NCI-H2081 (cell line): ENCODE measurements around the gene PRRX2.
"Not testable (repeated sequence)": the region's sequence is repeated elsewhere in the genome, so short reads cannot be mapped to it uniquely, and the experiment has no call there.

Experiments used
- DNase-seq, 2 experiments: peaks; one replicate each; lab custom pipeline; 2025; lab: John Stamatoyannopoulos, UW

PRRX2 gene

DNA sequence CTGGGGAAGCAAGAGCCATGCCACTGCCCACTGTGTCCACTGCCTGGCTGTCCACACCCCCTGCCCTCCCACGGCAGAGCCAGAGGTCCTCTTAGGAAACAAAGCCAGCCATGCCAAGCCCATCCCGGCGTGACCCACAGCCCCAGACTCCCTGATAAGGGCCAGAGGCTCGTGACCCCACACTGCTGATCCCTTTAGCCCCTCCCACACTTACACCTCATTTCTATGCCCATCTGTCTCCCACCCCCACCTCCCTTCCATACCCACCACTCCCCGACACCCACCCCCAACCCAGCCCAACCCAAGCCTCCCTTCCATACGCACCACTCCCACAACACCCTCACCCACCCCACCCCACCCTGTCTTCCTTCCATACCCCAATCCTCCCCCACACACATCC lies 70.1 kb downstream of the PRRX2 start:
- no peak for DNase-seq

DNA sequence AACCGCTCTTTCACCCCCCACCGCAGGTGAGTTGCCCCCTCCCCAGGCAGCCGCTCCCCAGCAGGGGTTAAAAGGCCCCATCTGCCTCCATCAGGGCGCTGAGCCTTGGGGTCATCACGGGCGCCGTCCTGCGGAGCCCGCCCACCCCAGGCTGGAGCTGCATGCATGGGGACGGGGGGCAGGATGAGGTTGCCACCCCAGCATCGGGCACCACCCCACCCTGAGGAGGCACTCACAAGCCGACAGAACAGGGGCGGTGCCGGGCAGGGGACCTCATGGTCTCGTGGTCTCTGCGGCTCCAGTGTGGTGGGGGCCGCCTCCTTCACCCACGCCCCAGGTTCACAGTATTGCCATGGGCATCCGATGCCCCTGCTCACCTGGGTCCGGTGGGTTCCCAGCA lies 70.9 kb downstream of the PRRX2 start:
- no peak for DNase-seq

DNA sequence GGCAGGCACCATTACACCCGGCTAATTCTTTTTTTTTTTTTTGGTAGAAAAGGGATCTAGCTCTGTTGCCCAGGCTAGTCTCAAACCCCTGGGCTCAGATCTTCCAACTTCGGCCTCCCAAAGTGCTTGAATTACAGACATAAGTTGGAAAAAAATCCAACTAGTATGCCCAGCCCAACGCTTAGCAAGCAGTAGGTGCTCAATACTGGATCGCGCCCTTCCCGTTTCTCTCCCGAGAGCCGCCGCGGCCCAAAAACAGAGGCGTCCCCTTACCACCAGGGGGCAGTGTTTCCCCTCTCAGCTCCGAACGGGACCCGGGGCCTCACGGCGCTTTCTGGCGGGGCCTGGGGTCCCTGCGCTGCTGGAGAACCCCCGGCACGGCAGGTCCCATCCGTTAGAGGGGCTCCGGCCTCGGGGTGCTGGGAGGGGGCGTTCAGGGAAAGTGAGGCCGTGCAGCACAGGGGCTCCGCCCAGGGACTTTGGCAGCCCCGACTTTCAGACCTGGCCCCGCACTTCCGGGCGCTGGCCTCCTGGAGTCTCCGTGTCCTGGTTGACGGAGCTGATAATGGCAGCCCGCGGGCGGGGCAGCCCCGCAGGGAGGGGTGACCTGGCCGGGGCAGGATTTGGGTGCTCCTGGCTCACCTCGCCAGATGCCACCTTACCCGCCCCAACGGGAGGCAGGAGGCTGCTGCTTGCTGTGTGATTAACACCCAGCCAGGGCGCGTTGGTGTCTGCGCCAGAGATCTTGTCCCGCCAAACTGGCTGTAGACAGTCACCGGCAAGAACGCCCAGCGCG lies 72.2 kb downstream of the PRRX2 start:
- DNase-seq = peak; percentile 71 to 81

DNA sequence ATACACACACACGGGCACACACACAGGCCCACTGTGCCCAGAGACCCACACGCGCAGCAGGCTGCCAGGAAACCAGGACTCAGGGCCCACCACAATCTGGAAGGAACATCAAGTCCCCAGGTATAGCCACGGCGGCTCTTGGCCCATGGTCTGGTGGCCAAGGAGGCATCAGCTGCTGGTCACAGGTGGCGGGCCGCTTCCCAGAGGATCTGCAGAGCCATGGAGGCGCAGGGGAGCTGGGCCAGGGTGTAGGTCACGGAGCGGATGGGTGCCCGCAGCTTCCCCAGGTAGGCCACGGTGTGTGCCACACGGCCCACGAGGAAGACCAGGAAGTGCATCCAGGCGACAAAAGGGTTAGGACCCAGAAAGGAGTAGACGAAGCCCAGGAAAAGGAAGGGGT lies 74.0 kb downstream of the PRRX2 start:
- DNase-seq = no peak

DNA sequence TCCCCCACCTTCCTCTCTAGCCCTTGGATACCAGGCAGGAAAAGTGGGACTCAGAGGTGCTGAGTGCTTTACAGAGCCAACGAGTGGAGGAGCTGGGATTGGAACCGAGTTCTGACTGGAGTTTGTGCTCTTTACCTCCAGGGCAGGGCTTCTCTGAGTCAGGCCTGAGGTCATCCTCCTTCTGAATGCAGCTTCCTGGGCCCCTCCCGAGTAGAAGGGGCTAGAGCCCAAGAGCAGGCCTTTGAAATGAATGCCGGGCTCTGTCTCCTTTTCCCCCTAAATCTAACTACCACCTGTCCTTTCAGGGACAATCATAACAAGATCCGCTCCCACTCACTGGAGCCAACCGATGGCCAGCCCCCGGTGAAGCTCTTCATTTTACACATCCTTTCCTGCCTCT lies 74.7 kb downstream of the PRRX2 start:
- no peak for DNase-seq

DNA sequence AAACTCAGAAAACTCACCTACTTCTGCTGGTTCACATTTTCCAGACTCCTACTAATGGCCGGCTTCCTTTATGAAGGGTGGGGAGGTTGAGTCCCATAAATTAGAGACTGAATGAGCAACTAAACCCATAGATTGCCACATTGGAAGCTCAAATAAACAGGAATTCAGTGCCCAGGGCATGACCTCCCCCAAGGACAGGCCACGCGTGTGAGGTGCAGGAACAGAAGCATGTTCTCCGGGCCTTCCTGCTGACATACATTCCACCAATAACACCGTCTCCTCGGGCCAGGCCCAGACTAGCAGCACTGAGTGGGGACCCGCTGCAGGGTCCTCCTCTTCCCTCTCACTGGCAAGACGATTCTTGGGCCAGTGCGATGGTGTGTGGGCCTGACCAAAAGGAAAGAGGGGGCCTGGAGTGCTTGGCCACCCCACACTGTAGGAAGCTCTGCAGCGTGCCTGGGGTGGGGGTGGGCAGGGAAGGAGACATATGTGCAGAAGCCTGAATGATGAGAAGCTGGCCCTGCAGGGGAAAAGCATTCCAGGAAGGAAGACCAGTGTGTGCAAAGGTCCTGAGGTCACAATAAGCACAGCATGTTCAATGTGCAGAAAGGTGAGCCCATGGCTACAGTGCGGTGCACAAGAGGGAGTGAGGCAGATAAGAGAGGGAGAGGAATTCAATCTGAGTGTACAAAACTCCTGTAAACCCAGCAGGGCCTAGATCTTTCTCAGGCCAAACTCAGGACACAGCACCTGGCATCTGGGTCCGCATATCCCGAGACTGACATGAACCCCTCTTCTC lies 75.4 kb downstream of the PRRX2 start:
- DNase-seq = no peak

DNA sequence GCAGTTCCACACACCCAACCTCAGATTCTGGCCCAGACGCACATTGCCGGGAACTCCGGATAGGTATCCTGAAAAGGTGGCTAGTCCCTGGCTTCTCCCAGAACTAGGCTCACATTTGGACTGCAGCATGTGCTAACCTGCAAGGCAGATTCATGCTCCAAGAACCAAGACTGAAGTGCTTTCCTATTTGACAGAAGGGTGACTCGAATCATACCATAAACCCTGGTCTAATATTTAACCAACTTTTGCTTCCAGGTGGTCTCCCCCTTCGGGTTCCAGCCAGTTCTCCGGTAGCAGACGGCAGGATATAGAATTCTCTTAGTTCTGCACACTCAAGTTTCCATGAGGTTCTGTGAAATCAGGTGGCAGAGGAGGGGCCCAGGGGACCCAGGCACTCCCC lies 79.8 kb downstream of the PRRX2 start:
- no peak for DNase-seq

DNA sequence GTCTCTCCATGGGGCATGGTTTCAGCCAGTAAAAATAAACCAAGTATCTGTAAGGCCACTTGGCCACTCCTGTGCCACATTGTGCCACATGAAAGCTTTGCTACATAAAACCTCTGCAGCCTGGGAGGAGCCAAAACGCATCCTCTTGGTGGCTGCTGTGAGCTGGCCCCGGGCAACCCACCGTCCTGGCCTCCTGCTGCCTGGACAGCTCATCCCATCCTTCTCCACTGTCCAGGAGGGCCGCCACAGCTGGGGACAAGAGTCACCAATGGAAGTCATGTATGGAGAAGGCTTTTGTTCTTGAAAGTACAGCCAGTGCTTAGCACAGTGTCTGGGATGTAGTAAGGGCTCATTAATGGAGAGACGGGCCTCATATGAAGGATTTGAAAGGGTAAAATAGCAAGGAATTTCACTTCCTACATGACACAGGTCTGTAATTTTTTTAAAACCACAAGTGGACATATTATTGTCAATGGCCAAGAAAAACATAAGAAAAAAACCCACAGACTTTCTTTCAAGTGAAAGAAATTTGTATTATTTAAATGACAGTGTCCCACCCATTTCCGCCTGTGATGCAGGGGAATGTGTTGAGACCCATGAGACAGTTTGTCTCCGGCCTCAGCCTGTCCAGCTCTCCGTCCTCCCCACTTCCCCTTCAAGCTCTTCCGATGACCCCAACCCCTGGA lies 80.8 kb downstream of the PRRX2 start:
- no peak for DNase-seq

DNA sequence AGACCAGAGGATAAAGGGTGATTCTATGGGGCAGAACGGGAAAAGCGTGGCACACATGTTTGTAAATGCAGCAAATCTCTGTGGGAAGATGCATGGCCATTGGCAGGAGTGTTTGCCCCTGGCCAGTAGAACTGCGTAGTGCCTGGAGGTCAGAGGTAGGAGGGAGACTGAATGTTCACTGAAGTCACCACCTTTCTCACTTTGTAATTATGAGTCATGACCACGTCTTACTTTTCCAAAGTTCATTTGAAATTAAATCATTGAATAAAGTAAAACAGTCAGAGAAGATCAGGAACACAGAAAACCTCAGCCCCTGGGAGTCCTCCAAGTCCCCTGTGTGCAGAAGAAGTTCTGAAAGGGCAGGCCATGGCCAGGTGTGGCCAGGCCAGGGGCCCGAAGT lies 82.8 kb downstream of the PRRX2 start:
- DNase-seq = no peak

DNA sequence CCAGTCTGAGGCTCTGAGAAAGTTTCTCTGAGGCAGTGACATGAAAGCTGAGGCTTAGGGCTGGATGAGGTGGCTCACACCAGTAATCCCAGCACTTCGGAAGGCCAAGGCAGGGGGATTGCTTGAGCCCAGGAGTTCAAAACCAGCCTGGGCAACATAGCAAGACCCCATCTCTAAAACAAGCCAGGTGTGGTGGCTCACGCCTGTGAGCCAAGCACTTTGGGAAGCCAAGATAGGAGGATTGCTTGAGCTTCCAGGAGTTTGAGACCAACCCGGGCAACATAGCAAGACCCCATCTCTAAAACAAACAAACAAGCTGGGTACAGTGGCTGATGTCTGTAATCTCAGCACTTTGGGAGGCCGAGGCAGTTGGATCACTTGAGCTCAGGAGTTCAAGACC lies 83.6 kb downstream of the PRRX2 start:
- DNase-seq = not testable (repeated sequence)

DNA sequence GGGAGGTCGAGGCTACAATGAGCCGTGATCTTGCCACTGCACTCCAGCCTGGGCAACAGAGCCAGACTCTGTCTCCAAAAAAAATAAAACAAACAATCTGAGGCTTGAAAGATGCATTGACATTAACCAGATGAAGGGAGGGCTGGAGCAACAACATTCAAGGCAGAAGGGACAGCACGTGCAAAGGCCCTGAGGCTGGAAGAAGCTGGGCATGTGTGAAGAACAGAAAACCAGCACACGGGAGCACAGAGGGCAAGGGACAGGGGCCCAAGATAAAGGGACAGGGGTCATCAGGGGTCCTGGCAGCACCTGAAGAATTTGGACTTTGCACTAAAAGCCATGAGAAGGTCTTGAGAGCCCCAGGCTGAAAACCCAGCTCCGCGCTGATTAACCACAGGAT lies 84.1 kb downstream of the PRRX2 start:
- no peak for DNase-seq

DNA sequence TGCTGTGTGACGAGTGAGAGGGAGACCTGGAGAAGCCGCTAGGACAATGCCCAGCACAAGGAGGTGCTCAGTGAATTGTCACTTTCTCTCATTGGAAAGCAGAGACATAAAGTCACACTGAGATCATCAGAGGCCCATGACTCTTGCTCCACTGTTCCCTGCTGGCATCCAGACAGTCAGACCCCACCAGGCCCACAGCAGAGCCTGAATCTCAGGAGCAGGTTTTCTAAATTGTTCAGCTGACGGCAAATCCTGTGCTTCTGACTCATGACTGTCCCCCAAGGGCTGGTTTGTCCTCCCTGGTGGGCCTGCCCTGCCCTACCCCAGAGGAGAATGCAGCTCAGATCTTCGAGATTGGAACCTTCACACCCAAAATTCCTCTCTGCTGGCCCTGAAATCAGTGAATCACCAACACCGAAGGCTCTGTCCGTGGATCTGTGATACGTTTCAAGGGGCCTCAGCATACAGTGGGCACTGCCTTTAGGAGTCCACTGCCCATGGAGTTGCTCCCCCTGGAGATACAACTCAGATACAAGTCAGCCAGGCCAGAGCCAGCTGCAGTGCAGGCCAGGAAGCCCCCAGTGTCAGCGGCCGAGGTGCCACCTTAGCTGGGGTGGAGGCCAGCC lies 84.7 kb downstream of the PRRX2 start:
- no peak for DNase-seq

DNA sequence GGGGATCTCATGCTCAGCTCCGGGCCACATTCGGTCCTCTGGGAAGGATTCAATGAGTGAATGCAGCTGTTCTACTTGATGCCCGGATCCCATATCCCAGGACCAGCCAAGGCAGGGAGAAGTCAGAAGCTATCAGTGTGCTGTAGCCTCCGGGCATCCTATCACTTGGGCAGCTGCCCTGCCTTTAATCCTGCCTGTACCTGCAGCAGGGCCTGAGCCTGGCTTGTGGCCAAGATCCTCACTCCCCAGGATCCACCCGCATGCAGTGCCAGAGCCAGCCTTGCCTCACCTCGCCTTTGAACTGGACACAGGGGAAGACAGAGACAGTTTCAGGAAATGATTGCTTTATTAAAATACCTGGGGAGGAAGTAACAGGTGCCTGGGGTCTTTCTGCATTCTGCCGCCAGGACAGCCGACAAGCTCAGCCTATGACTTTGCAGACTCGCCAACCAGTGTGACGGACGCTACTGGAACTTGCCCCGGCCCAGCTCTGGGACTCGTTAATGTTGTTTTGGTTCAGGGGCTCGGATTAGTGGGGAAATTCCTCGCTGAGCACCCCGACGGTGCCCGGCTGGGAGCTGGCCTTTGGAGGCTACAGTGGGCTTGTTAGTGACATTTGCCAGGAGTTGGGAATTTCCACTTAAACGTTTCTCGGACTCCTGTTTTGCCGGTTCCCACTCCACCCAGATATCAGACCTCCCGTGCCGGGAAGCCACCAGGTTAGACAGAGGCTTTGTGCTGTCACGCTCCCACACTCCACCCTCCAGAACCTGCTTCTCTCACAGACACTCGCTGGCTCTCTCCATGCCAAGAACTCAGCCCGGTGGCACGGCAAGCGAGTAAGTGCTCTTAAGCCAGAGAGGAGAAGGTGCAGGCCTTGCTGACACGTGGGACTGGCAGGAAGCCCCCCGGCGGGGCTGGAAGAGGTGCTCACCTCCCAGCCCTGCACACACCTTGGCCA lies 86.7 kb downstream of the PRRX2 start:
- peak; percentile 42 to 62 for DNase-seq

DNA sequence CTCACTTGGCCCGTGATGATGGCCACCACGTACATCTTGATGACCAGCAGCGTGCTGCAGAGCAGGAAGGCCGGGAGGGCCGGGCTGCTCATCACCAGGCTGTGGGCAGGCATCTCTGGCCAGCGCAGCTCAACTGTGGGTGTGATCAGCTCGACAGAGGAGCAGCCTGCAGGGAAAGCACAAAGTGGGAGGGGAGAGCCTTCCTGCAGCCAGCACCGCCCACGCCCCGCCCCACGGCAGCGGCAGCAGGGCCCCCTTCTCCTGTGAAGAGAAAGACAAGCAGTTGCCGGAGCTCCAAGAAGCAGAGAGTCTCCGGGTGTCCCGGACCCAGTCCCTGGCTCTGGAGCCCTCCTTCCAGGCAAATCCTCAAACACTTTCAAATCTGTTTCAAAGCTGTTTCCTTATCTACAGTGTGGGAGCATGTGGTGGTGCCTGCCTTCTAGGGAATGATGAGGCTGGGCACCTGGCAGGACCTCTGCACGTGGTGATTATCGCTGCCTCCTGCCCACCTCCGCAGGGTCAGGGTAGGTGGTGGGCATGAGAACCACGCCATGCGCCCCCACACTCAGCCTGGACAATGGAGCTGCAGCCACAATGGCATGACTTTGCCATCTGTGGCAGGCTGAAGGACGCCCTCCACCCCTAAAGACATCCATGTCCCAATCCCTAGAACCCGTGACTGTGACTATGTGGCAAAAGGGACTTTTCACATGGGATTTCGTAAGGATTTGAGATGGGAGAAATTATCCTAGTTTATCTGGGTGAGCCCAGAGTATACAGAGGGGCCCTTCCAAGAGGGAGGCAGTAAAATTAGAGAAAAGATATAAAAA lies 87.7 kb downstream of the PRRX2 start, which contains the start of gene PTGES:
Gene PTGES (minus strand): TSS at position 143 of the 830 bp plus-strand sequence. CDS start 30 bp downstream, at position 113.
- DNase-seq = no peak

DNA sequence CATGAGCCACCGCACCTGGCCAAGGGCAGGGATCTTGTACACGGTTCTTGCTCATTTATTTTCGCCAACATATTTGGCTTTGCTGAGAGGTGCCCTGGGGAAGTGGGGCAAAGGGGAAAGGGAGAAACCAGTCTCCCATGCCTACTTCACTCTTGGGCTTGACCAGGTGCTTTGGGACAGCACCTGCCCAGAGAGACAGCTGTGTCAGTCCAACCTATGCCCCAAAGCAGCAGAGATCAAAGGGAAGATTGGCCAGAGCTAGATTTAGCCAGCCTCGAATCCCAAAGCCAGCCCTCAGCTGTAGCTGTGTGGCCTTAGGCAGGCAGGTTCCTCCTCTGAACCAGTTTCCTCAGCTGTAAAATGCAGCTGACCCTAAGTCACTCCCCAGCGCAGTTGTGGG lies 89.7 kb downstream of the PRRX2 start:
- no peak for DNase-seq

DNA sequence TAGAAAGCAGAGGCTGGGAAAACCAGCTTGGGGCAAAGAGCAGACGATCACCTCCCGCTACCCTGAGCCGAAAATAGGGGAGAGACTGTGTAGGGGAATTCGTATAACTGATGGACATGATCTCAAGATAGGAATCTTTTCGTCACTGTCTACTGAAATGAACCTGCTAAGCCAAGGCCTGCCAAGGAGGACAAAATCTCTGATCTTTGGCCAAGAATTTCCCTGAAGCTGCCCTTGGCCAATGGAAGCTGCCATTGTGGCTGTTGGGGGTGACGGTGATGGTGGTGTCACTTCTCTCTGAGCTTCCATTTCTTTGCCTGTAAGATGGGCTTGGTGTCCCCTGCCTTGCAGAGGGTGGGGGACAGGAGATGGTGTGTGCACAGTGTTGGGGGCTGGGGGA lies 90.7 kb downstream of the PRRX2 start:
- DNase-seq = no peak

DNA sequence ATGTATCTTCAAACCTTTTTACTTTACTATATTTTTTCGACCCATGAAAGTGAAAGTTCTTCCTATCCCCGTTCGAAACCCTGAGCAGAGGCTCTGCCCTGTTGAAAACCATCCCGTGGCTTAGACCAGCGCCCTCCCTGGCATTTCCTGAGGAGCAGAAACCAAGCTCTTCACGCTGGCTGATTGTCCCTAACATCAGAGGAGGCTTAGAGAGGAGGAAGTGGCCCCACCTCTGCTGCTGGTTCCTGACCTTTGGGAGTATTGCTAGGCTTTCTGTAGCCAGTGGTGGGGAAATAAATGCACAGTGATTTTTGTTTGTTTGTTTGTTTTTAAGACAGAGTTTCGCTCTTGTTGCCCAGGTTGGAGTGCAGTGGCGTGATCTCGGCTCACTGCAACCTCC lies 91.6 kb downstream of the PRRX2 start:
- DNase-seq = no peak

DNA sequence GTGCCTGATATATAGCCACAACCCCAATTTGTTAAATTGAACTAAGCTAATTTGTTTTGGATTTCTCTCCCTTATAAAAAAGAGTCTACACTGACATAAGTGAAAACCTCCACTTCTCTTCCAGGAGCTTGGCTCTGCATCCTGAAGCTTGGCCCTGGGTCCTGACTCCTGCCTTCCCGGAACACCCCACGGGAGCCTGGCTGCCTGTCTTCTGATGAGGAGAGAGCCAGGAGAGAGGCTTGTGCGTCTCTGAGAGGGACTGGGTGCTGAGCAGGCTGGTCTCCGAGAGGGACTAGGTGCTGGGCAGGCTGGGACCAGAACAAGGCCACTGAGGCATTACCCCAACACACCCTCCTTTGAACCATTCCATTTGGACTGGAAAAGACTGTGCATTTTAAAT lies 93.9 kb downstream of the PRRX2 start:
- DNase-seq = no peak

DNA sequence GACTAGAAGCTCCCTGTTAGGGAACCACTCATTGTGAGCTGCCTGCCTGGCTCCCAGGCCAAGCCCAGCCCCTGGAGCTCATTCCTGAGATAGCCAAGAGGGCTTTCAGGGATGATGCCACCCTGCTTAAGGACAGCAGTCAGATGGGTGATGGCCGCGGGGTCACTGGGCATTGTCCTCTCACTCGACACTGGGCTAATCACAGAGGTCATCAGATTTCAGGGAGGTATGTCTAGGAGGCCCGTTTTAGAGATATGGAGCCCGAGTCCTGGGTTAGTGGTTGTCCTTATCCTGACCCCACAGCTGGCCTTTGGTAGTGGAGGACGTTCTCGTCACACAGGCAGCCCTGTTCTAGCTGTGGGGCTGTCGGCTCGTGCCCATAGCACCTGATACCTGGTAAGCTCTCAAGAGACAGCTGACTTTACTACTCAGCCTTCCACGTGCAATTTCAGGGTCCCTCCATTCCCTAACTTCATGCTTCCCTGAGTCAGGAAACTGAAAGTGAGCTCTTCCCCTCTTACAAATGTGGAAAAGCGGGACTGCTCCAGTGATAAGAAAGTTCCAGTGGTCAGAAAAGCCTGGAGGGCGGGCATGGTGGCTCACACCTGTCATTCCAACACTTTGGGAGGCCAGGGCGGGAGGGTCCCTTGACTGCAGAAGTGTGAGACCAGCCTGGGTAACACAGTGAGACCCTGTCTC lies 94.5 kb downstream of the PRRX2 start:
- DNase-seq = no peak

DNA sequence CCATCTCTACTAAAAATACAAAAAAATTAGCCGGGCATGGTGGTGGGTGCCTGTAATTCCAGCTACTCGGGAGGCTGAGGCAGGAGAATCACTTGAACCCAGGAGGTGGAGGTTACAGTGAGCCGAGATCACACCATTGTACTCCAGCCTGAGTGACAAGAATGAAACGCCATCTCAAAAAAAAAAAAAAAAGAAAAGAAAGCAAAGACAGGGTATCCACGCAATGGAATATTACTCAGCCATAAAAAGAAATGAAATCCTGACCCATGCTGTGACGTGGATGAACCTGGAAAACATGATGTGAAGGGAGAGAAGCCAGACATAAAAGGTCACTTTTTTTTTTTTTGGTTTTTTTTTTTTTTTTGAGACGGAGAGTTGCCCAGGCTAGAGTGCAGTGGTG lies 95.3 kb downstream of the PRRX2 start:
- not testable (repeated sequence) for DNase-seq
